ENCODE data around the gene RHOA.

RHOA gene

DNA sequence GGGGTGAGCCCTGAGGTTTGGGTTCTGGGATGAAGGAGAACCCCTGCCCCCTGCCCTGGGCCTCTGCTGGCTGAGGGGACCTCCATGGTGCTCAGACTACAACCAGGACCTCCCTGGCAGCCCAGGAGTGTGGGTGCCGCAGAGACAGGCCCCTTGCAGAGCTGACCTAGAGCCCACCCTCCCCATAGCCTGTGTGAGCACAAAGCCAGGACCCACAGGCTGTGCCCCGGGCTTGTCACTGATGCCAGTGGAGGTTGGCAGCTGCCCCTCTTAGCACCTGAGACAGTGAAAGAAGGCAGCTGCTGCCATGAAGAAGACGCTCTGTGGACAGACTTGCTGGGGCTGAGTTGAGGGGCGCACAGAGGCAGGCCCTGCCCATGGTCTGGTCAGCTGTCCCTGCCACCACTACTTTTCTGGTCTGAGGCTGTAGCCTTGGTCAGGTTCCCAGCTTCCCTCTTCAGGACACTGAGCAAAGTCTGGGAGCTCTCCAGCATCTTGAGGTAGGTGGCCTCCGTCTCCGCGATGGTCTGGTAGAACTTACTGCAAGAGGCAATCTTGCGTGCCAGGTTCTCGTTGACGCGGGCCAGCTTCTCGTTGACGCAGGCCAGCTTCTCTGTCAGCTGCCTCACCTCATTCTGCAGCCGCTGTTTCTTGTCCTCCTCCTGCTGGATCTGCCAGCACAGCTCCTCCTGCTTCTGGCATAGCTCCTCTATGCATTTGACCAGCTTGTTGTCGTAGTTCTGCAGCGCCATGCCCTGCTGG, 94.9 kb downstream of the RHOA start:
- peaks cover 0 to 3% of the 10 kb centered on the region in 2 donors for H3K4me1 Mint-ChIP-seq (ENCODE audit: low read depth in 2 of 2)
- no peaks in the 10 kb centered on the region for H3K9me3 Mint-ChIP-seq
- H3K27ac Mint-ChIP-seq: no peak overlapping the region
- no peaks in the 10 kb centered on the region for H3K27me3 Mint-ChIP-seq
- DNase-seq (no peak), ATAC-seq (replicated peaks) (no peak)
- no peak overlapping the region for H3K4me3 Mint-ChIP-seq
- H3K36me3 Mint-ChIP-seq (ENCODE audit: insufficient read depth): peaks cover 84% of the 10 kb centered on the region

DNA sequence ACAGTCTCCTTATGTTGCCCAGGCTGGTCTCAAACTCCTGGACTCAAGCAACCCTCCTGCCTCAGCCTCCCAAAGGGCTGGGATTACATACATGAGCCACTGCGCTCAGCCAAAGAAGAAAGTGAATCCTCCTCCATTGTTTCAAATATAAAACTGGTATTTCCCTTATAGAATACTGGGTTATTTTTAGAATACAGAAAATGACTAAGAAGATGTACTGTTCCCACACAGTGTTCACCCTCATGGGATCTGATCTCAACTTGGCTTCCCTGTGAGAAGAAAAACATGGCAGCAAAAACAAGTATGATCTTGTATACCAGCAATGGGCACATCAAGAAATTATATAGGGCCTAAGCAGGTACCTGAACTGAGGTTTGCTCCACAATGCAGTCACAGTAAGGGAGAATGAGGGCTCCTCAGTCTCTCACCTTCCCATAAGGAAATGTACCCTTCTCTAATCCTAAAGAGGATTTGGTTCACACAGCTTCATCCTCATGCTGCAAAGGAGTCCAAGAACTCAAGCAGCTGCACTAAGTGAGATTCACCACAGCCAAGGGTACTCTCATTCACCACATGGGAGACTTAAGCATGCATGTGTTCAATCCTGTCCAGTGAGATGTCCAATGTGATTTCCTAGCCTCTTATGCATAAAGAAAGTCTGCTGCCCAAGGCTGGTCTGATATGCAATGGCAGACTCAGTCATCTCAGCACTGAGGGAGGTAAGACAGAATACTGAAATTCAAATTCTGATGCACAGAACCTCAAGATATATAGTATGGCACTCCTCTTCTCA, 97.7 kb downstream of the RHOA start:
- Mint-ChIP-seq H3K27me3 (no peaks in the 10 kb centered on the region), H3K27ac (peak overlapping the region in 1 of 2 donors; percentile 25)
- DNase-seq: no peak

GRCh38 chr3:49311283-49311682, 100.5 kb downstream of the RHOA start:
- H3K9me3 Mint-ChIP-seq: no peaks in the 10 kb centered on the region
- no peak overlapping the region for H3K4me3 Mint-ChIP-seq
- ATAC-seq (replicated peaks) (no peak), DNase-seq (no peak)
- H3K36me3 Mint-ChIP-seq (ENCODE audit: insufficient read depth): peaks cover 78% of the 10 kb centered on the region
- peaks cover 3 to 7% of the 10 kb centered on the region in 2 donors for H3K4me1 Mint-ChIP-seq (ENCODE audit: low read depth in 2 of 2)
- no peaks in the 10 kb centered on the region for H3K27me3 Mint-ChIP-seq
- H3K27ac Mint-ChIP-seq: peak overlapping the region in 1 of 2 donors; percentile 0

More for the DNA sequence above, 97.7 kb downstream of the RHOA start:
- peaks cover under 1 to 7% of the 10 kb centered on the region in 2 donors for H3K4me1 Mint-ChIP-seq (ENCODE audit: low read depth in 2 of 2)
- no peak overlapping the region for H3K4me3 Mint-ChIP-seq
- peaks cover 82% of the 10 kb centered on the region for H3K36me3 Mint-ChIP-seq (ENCODE audit: insufficient read depth)
- H3K9me3 Mint-ChIP-seq: no peaks in the 10 kb centered on the region
- ATAC-seq (replicated peaks): no peak

DNA sequence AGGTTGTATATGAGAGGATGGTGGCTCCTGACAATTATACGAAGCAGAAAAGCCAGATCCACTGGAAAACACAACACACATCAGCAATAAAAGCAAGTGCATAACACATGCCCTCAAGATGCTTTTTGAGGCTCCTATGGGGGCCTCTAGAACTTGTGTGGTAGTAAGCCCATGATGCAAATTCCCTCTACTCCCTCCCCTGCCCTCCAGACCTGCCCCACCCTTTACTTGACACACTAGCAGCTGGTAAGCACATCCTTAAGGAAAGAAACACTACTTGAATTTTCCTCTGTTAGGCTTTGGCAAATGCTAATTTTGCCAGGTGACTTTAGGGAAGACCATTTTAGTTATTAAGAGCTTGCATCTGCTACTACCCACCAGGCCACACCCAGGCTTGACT, 101.1 kb downstream of the RHOA start:
- H3K36me3 Mint-ChIP-seq (ENCODE audit: insufficient read depth): peaks cover 81% of the 10 kb centered on the region
- H3K27me3 Mint-ChIP-seq: no peaks in the 10 kb centered on the region

More for the DNA sequence above, 101.1 kb downstream of the RHOA start:
- DNase-seq: no peak
- Mint-ChIP-seq H3K4me3 (no peak overlapping the region), H3K9me3 (no peaks in the 10 kb centered on the region), H3K4me1 (ENCODE audit: low read depth in 2 of 2) (peaks cover 3 to 6% of the 10 kb centered on the region in 2 donors), H3K27ac (peak overlapping the region in 1 of 2 donors; percentile 0)
- no peak for ATAC-seq (replicated peaks)
